ENCODE results near the gene ZNF362. TPM values are rescaled to one million over a fixed set of nuclear protein-coding genes. Genes with fewer than 3 reads are reported as not detected.

ZNF362 gene
- total and polyA plus RNA-seq, 8 donors: 1.3 to 49.8 (median 8.8) TPM

DNA sequence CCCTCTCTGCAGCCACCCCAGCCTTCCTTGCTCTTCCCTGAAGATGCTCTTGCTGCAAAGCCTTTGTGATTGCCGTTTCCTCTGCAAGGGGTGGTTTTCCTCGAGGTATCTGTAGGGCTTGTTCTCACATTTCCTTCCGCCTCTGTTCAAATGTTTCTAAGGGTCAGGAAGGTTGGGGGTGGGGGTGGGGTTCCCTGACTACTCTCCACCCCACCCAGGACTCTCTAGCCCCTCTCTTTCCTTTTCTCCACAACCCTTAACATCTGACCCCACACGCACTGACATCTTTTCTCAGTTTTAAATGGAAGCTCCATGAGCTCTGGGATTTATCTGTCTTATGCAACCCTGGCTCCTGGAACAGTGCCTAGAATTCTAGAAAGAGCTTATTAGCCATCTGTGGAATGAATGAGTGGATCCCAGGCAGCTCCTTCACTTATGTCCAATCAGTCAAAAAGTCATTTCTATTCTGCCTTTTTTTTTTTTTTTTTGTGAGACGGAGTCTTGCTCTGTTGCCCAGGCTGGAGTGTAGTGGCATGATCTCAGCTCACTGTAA is 27.3 kb upstream of the ZNF362 start:
- intact Hi-C loops (cut with DNase I; ENCODE audit: low total_unique reads): no loop called here
- Histone ChIP-seq H3K27me3 (no peaks in the 10 kb centered on the region), H3K36me3 (no peaks in the 10 kb centered on the region), H3K9me3 (peaks cover 0 to 9% (median 0%) of the 10 kb centered on the region in 4 donors), H3K27ac (no peak overlapping the region), H3K4me3 (no peak overlapping the region), H3K4me1 (peaks cover 0 to 9% (median 3%) of the 10 kb centered on the region in 4 donors)
- DNase-seq: peak in 1 of 2 donors; percentile 64
- WGBS, 5 donors: 21 to 37% (median 32%) methylated on average over 5 of the region's 5 CpGs
- no peak for TF ChIP-seq POLR2A (IDR thresholded peaks at IDR 0.05)
- no peak for TF ChIP-seq POLR2AphosphoS5 (IDR thresholded peaks at IDR 0.05)
- no peak for TF ChIP-seq EP300 (IDR thresholded peaks at IDR 0.05)
- no peak for TF ChIP-seq CTCF (IDR thresholded peaks at IDR 0.05)

GRCh38 chr1:33231166-33231565 is 25.1 kb upstream of the ZNF362 start:
- no peak for DNase-seq
- no peaks in the 10 kb centered on the region for H3K27me3 ChIP-seq
- TF ChIP-seq EP300 (IDR thresholded peaks at IDR 0.05): no peak
- TF ChIP-seq POLR2AphosphoS5 (IDR thresholded peaks at IDR 0.05): no peak
- no peak for TF ChIP-seq CTCF (IDR thresholded peaks at IDR 0.05)
- TF ChIP-seq POLR2A (IDR thresholded peaks at IDR 0.05): no peak
- intact Hi-C loops (cut with DNase I; ENCODE audit: low total_unique reads): no loop called here
- H3K4me1 ChIP-seq: peaks cover 0 to 12% (median 3%) of the 10 kb centered on the region in 4 donors
- H3K36me3 ChIP-seq: no peaks in the 10 kb centered on the region
- H3K4me3 ChIP-seq: no peak overlapping the region
- no peaks in the 10 kb centered on the region for H3K9me3 ChIP-seq
- 89 to 96% (median 91%) methylated on average over 7 of the region's 7 CpGs for WGBS, 5 donors
- no peak overlapping the region for H3K27ac ChIP-seq

GRCh38 chr1:33232716-33233115 is 23.6 kb upstream of the ZNF362 start:
- Histone ChIP-seq H3K27ac (no peak overlapping the region), H3K4me3 (no peak overlapping the region), H3K36me3 (no peaks in the 10 kb centered on the region), H3K27me3 (no peaks in the 10 kb centered on the region), H3K9me3 (no peaks in the 10 kb centered on the region), H3K4me1 (peaks cover 0 to 12% (median 3%) of the 10 kb centered on the region in 4 donors)
- intact Hi-C loops (cut with DNase I; ENCODE audit: low total_unique reads): no loop called here
- 74 to 95% (median 92%) methylated on average over 3 of the region's 3 CpGs for WGBS, 5 donors
- DNase-seq: no peak
- TF ChIP-seq CTCF (IDR thresholded peaks at IDR 0.05): no peak
- no peak for TF ChIP-seq POLR2A (IDR thresholded peaks at IDR 0.05)

GRCh38 chr1:33234131-33234530 is 22.2 kb upstream of the ZNF362 start:
- Histone ChIP-seq H3K4me3 (no peak overlapping the region), H3K4me1 (peaks cover 0 to 3% (median 0%) of the 10 kb centered on the region in 4 donors), H3K9me3 (no peaks in the 10 kb centered on the region), H3K36me3 (no peaks in the 10 kb centered on the region), H3K27me3 (no peaks in the 10 kb centered on the region), H3K27ac (no peak overlapping the region)
- WGBS, 5 donors: 59 to 70% (median 68%) methylated on average over 4 of the region's 4 CpGs
- intact Hi-C loops (cut with DNase I; ENCODE audit: low total_unique reads): no loop called here
- DNase-seq: no peak
- TF ChIP-seq CTCF (IDR thresholded peaks at IDR 0.05) (no peak), POLR2AphosphoS5 (IDR thresholded peaks at IDR 0.05) (no peak), POLR2A (IDR thresholded peaks at IDR 0.05) (no peak), EP300 (IDR thresholded peaks at IDR 0.05) (no peak)

All from stomach (tissue), 9 donors.